SK-N-MC (cell line): ENCODE results near the gene RPAIN.

Experiments used
- EZH2 ChIP-seq: fragments of 200-600 bp; sonication (generic); IDR thresholded peaks from one replicate; pipeline ENCODE4 v1.6.1; 2017; ENCODE audit warnings: antibody characterized with exemption
- POLR2AphosphoS5 ChIP-seq: IDR thresholded peaks from 2 replicates; pipeline ENCODE4 v1.6.1; 2012; ENCODE audit warnings: mild to moderate bottlenecking, low read depth, low read length, borderline replicate concordance

DNA sequence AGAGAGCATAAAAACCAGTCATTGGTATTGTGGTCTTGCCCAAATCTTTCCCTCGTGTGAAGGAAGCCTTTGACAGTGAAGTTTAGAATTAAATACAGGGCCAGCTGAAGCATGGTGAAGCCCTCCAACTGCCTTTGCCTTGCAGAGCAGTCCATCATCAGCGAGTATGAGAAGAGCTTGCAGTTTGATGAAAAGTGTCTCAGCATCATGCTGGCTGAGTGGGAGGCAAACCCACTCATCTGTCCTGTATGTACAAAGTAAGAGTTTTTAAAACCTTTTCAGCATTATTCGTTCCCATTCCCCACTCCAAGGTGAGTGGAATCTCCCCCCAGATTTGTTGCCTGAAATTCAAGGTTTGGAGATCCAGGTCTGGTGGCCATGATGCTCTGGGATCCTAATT lies 5.8 kb downstream of the RPAIN start:
- TF ChIP-seq POLR2AphosphoS5 (no peak), EZH2 (no peak)
